C4-2B (cell line): ENCODE data around the gene RASD2.

Source experiments
- H3K27ac ChIP-seq: fragments of 450-650 bp; 2 replicates; pipeline ENCODE4 v1.5.1; 2017
- ZFX ChIP-seq: fragments of 450-650 bp; IDR thresholded peaks from 2 replicates; pipeline ENCODE4 v1.6.1; 2017
- TF ChIP-seq, protein P1 (sequence below): fragments of 450-650 bp; conservative IDR thresholded peaks from 2 replicates; pipeline ENCODE4 v1.5.1; 2017; ENCODE audit warnings: mild to moderate bottlenecking

RASD2 gene

DNA sequence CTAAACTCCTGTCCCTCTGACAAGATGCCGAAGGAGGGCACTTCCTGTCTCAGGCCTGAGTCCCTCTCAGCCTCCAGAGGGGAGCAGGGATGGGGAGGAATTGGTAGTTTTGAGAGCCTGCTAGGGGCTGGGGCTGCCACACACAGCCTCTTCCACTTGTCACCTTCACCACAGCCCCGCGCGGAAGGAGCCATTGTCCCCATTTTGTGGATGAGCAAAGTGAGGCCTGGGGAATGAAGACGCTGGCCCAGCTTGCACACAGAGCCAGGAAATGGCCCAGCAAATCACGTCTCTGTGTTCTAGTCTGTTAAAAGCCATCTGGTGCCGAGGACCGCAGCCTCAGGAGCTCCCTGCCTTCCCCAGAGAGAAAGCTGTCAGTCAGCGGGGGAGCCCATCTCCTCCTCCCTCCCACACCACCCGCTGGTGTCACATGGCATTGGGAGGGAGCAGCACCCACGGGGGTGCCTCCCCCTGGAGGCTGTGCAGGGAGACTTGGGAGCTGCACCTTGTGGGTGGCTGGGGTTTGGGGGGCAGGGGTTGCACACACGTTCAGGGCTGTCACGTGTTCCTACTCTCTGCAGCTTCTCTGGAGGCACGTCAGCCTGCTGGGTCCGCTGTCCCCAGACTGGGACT lies 34.6 kb downstream of the RASD2 start:
- TF ChIP-seq, protein P1, sequence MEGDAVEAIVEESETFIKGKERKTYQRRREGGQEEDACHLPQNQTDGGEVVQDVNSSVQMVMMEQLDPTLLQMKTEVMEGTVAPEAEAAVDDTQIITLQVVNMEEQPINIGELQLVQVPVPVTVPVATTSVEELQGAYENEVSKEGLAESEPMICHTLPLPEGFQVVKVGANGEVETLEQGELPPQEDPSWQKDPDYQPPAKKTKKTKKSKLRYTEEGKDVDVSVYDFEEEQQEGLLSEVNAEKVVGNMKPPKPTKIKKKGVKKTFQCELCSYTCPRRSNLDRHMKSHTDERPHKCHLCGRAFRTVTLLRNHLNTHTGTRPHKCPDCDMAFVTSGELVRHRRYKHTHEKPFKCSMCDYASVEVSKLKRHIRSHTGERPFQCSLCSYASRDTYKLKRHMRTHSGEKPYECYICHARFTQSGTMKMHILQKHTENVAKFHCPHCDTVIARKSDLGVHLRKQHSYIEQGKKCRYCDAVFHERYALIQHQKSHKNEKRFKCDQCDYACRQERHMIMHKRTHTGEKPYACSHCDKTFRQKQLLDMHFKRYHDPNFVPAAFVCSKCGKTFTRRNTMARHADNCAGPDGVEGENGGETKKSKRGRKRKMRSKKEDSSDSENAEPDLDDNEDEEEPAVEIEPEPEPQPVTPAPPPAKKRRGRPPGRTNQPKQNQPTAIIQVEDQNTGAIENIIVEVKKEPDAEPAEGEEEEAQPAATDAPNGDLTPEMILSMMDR = no peak
- no peak for TF ChIP-seq ZFX
- no peak overlapping the region for H3K27ac ChIP-seq

DNA sequence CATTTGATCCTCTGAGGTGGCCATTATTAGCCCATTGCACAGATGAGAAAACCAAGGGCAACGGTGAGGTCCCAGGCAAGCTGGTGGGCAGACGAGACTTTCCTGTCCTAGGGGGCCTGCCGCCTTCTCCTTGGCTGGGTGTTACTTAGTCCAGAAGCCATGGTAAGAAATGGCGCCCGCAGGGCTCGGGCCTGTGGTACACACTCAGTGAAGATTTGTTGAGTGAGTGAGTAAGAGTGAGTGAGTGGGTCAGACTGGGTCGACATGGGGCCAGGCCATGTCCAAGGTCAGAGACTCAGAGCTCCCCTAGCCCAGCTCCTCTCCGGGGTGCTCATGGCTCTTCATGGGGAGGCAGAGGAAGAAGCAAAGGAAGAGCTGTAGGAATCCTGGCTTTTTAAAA lies 36.0 kb downstream of the RASD2 start:
- H3K27ac ChIP-seq = no peak overlapping the region
- TF ChIP-seq, protein P1 = no peak
- no peak for TF ChIP-seq ZFX

DNA sequence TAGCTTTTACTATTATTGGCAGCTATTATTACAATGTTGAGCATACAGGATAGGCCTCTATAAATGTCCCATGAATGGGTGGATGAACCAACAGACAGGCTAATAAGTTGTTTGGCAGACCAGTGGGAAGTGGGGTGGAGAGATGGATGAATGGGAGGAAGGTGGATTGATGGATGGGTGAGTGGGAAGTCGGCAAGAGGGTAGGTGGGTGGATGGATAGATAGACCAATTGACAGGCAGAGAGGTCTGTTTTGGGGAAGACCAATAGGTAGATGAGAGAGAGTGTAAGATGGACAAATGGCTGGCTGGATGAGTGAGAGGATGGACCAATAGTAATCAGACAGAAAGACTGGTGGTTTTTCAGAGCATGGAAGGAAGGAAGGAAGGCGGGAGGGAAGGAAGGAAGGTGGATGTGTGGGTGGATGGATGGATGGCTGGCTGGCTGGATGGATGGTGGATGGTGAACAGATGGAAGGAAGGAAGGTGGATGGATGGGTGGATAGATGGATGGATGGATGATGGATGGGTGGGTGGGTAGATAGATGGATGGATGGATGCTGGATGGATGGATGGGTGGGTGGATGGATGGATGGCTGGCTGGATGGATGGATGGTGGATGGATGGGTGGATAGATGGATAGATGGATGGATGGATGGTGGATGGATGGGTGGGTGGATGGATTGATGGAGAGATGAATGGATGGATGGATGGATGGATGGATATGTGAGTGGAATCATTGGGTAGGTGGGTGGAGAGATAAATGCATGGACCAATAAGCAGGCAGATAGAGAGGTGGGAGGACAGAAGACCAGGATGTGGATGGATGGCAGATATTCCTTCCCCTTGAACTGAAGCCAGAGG lies 37.4 kb downstream of the RASD2 start:
- H3K27ac ChIP-seq = no peak overlapping the region
- TF ChIP-seq ZFX = no peak
- TF ChIP-seq, protein P1 = no peak

DNA sequence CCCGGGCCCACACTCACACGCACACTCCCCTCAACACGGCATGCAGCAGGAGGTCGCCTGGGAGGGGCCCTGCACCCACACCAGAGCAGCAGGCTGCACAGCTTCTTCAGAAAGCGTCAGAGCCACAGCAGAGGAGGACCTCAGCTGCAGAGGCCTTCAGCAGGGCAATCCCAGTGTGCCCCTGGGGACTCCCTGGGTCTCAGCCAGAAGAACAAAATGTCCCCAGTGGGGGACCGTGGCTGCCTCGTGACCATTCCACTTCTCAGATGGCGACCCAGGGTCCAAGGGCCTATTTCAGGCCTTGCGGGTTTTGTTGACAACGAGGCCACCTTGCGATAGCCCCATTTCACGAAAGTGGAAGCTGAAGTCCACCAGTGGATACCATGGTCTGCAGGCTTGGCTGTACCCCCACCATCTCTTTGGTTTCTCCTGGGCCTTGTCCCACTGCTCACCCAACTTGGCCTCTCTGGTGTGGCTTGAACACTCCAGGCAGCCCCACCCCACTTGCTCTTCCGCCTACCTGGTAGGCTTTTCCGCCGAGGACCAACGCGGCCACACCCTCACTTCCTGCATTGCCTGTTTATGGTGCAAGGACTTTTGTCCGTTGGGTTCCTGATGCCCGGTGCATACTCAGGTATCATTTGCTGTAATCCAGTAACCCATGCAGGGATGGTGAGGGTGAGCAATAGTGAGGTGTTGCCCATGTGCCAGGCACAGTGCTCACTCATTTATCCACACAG lies 38.4 kb downstream of the RASD2 start:
- no peak overlapping the region for H3K27ac ChIP-seq
- no peak for TF ChIP-seq ZFX
- TF ChIP-seq, protein P1 = no peak

DNA sequence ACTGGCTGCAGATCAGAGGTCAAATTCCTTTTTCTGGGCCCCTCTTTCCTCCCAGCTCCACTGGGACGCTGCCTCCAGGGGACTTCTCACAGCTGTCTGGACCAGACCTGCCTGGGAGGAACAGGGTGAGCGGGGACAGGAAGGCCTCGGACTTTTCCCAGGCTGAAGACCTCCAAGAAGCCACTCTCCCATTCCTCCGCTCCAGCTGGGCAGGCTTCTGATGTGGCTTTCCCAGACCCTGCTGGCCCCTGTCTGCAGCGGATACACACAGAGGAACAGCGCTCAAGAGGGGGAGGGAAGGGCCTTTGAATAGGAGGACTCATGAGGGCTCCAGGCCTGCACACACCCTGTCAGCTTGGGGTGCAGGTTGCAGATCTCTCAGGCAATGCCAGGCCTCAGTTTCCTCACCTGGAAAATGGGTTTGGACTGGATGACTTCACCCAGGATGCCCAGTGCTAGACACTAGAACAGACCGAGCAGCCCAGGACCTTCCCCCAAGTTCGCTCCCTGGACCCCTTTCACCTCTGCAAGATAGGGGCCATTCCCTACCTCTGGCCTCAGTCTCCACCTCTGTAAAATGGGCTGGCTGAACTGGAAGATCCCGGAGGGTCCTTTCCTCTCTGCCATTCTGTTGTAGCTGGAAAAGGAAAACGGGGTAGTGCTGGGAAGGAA lies 39.9 kb downstream of the RASD2 start:
- TF ChIP-seq ZFX = no peak
- TF ChIP-seq, protein P1 = no peak
- H3K27ac ChIP-seq = no peak overlapping the region

DNA sequence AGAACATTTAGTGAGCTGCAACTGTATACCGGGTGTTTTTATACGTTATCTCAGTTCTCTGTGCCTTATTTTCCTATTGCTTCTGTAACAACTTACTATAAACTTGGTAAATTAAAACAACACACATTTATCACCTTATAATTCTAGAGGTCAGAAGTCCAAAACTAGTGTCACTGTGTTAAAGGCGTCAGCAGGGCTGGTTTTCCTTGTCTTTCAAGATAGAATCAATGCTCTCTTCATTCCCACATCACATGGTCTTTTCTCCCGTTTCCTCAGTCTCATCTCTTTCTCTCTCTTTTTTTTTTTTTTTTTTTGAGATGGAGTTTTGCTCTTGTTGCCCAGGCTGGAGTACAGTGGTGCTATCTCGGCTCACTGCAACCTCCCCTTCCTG lies 40.4 kb downstream of the RASD2 start:
- H3K27ac ChIP-seq = no peak overlapping the region
- no peak for TF ChIP-seq ZFX
- TF ChIP-seq, protein P1 = no peak
